ENCODE results near the gene KIF6.

The KIF6 gene

DNA sequence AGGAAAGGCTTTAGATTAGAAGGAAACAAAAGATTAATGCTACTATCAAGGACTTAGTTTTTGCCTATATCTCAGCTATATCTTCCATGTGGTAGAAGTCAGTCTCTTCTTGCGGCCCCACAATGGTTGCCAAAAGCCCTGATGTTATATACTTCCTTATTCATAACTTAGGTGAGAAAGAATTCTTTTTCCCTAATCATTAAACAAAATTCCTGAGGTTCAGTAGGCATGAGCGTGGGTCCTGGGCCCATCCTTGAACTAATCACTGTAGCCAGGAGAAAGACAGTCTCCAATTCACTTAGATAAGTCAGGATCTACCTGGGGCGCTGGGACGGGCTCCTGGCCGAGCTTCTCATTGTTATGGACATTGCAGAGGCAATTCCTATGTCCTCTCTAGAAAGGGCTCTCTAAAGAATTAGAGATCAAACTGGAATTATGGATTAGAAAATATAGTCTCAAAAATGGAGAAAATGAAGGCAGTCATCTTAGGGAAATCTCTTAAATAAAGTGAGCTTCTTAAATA is 134.3 kb downstream of the KIF6 start:
- DNase-seq (ENCODE audit: extremely low spot score): no peak
- ChIA-PET CTCF (no interaction called here), POLR2A (no interaction called here)
- TF ChIP-seq NFRKB (IDR thresholded peaks at IDR 0.05) (no peak), ELF4 (IDR thresholded peaks at IDR 0.05) (no peak), HDGF (IDR thresholded peaks at IDR 0.05; ENCODE audit: borderline replicate concordance) (no peak), LEF1 (IDR thresholded peaks at IDR 0.05; ENCODE audit: borderline replicate concordance) (no peak), CTBP1 (IDR thresholded peaks at IDR 0.05; ENCODE audit: borderline replicate concordance) (no peak), BHLHE40 (IDR thresholded peaks at IDR 0.05; ENCODE audit: borderline replicate concordance) (no peak), L3MBTL2 (conservative IDR thresholded peaks at IDR 0.05) (no peak), FOXA1 (IDR thresholded peaks at IDR 0.05) (no peak)
- TF ChIP-seq, protein P1, sequence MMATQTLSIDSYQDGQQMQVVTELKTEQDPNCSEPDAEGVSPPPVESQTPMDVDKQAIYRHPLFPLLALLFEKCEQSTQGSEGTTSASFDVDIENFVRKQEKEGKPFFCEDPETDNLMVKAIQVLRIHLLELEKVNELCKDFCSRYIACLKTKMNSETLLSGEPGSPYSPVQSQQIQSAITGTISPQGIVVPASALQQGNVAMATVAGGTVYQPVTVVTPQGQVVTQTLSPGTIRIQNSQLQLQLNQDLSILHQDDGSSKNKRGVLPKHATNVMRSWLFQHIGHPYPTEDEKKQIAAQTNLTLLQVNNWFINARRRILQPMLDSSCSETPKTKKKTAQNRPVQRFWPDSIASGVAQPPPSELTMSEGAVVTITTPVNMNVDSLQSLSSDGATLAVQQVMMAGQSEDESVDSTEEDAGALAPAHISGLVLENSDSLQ (IDR thresholded peaks at IDR 0.05): no peak

DNA sequence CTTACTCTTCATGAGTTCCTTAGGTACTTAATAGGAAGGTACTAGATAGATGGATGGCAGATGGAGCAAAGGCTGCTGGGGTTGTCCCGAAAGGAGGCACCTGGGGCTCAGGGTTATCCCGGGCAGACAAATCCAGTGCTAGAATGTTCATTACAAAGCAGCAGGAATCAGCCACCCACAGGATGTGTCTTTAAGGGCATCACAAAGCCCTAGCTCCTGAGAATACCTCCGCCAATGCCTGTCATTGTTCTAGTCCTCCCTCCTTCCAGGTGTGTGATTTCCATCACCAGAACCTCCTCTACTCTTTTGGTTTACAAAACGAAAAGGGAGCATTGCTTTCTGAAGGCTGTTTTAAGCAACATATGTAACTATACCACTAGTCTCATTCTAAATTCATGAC is 138.1 kb downstream of the KIF6 start:
- ChIA-PET CTCF (no interaction called here), POLR2A (no interaction called here)
- DNase-seq (ENCODE audit: extremely low spot score): no peak
- TF ChIP-seq SUZ12 (IDR thresholded peaks at IDR 0.05) (no peak), SP1 (IDR thresholded peaks at IDR 0.05) (no peak), FOXM1 (IDR thresholded peaks at IDR 0.05; ENCODE audit: borderline replicate concordance) (no peak), CTBP1 (IDR thresholded peaks at IDR 0.05; ENCODE audit: borderline replicate concordance) (no peak), BHLHE40 (IDR thresholded peaks at IDR 0.05; ENCODE audit: borderline replicate concordance) (no peak), ZNF384 (IDR thresholded peaks at IDR 0.05) (no peak), FOXA1 (IDR thresholded peaks at IDR 0.05) (no peak), ELF4 (IDR thresholded peaks at IDR 0.05) (no peak), FOXK2 (IDR thresholded peaks at IDR 0.05) (no peak), HDGF (IDR thresholded peaks at IDR 0.05; ENCODE audit: borderline replicate concordance) (no peak), NFRKB (IDR thresholded peaks at IDR 0.05) (no peak), TARDBP (IDR thresholded peaks at IDR 0.05) (no peak), ARNT (IDR thresholded peaks at IDR 0.05) (no peak), L3MBTL2 (conservative IDR thresholded peaks at IDR 0.05) (no peak), LEF1 (IDR thresholded peaks at IDR 0.05; ENCODE audit: borderline replicate concordance) (no peak)
- TF ChIP-seq, protein P1 (IDR thresholded peaks at IDR 0.05): no peak

DNA sequence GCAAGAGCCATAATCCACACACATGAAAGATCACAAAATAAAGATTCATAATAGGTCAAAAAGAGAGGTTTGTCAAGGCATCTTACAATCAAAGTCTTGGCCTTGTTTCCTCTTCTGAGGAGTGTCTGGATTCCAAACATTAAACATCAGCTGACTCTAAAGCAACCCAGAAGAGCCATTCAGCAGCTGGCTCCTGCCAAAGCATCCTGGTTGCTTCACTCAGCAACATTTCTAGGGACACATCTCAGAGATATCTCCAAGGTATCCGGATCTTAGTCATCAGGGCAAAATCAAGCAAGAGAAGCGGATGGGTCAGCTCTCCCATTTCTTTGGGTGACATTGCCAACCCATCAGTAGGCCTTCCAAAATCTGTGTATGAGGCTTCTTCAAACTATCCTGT is 139.6 kb downstream of the KIF6 start:
- TF ChIP-seq ELF4 (IDR thresholded peaks at IDR 0.05) (no peak), ARNT (IDR thresholded peaks at IDR 0.05) (no peak), L3MBTL2 (conservative IDR thresholded peaks at IDR 0.05) (no peak)
- ChIA-PET POLR2A (no interaction called here), CTCF (no interaction called here)
- DNase-seq (ENCODE audit: extremely low spot score): no peak

DNA sequence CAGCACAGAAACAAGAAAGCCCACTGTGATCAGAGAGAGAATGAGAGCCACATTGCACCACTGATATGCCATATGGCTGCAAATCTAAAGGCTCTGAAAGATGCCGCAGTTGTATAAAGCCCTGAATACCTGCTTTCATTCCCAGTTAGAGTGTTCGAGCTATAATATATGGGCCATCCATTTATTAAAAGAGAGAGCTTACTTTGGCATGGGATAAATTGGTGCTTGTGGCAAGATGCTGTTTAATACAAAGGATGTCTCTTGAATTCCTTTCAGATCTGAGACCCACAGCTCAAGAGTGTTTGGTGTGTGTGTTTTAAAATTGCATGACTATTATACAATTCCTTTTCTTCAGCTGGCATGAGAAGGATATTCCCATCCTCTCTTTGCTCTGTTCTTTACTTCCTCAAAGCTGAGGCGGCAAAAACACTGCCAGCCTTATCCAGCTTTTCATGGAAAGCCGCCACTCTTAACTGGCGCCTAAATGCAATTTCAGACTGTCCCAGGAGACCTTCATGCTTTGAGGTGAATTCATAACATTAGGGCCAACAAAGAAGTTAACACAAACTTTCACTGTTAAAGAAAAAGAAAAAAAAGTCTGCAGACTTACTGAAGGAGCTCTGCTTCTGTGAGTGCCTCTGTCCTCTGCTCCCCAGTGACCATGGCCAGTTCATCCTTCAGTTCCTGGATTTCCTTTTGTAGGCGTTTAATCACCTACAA is 147.6 kb downstream of the KIF6 start:
- no peak for DNase-seq (ENCODE audit: extremely low spot score)
- TF ChIP-seq HDGF (IDR thresholded peaks at IDR 0.05; ENCODE audit: borderline replicate concordance) (no peak), ELF4 (IDR thresholded peaks at IDR 0.05) (no peak)
- ChIA-PET POLR2A (no interaction called here), CTCF (interaction anchor here (0.6 to 0.8 kb wide), 3 partner anchors 17 to 821 kb away, joined by 3 to 4 read pairs (median 3); no protein-coding TSS in a partner anchor)

DNA sequence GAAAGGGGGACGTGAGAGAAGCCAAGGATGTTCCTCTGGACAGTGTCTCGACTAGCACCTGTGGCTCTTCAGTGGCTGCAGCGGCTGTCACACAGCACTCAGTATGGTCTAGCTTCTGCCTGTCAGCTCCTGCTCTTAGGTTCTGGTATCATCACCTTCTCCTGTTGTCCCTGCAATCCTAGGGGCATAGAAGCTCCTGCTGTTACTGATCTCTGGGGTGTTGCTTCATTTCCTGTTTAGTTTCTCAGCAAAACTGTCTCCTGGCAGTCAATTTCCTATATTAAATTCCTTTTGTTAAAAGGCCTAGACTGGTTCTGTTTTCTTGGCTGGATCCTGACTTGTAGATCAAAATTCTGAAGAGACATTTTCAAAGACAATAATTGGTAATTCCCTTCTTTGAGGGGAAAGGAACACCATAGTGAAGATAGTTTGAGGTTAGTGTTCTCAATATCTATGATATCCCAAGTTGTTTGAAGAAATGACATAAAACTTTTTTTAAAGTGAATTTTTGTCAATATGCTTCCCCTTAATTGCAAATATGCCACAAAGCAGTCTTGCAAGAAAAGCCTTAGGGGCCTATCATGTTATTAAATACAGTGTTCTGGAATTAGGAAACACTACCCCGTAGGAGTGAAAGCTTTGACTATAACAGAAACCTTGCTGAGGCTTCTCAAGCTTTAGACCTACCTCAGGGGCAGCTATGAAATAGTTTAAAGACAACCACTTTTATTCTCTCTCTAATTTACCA is 148.5 kb downstream of the KIF6 start:
- TF ChIP-seq ZNF384 (IDR thresholded peaks at IDR 0.05): no peak
- TF ChIP-seq FOXM1 (IDR thresholded peaks at IDR 0.05; ENCODE audit: borderline replicate concordance): no peak
- TF ChIP-seq ARNT (IDR thresholded peaks at IDR 0.05): no peak
- TF ChIP-seq LEF1 (IDR thresholded peaks at IDR 0.05; ENCODE audit: borderline replicate concordance): no peak
- POLR2A ChIA-PET: no interaction called here
- CTCF ChIA-PET: interaction anchor here (0.6 to 0.8 kb wide), 2 partner anchors 18 to 822 kb away, joined by 3 to 4 read pairs; no protein-coding TSS in a partner anchor
- DNase-seq (ENCODE audit: extremely low spot score): no peak

DNA sequence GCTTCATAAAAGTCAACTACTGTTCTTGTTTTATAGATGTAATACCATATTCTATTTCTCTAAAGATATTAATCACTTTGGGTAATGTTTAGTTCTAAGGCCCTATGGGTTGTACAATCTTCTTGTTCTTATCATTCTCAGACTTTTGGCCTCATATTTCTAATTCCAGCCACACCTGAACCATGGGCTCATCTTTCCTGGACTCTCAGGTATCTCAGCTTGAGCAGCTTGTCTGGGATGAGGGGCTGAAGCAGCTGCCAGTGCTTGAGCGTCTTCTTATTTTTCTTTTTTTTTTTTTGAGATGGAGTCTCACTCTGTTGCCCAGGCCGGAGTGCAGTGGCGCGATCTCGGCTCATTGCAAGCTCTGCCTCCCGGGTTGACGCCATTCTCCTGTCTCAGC is 150.2 kb downstream of the KIF6 start:
- POLR2A ChIA-PET: no interaction called here
- CTCF ChIA-PET: no interaction called here
- DNase-seq (ENCODE audit: extremely low spot score): no peak
- TF ChIP-seq ZNF384 (IDR thresholded peaks at IDR 0.05) (no peak), ELF4 (IDR thresholded peaks at IDR 0.05) (no peak), SP1 (IDR thresholded peaks at IDR 0.05) (no peak), NFRKB (IDR thresholded peaks at IDR 0.05) (no peak), SUZ12 (IDR thresholded peaks at IDR 0.05) (no peak), FOXA1 (IDR thresholded peaks at IDR 0.05) (no peak), L3MBTL2 (conservative IDR thresholded peaks at IDR 0.05) (no peak), HDGF (IDR thresholded peaks at IDR 0.05; ENCODE audit: borderline replicate concordance) (no peak), CTBP1 (IDR thresholded peaks at IDR 0.05; ENCODE audit: borderline replicate concordance) (no peak), BHLHE40 (IDR thresholded peaks at IDR 0.05; ENCODE audit: borderline replicate concordance) (no peak), FOXK2 (IDR thresholded peaks at IDR 0.05) (no peak), FOXM1 (IDR thresholded peaks at IDR 0.05; ENCODE audit: borderline replicate concordance) (no peak), TARDBP (IDR thresholded peaks at IDR 0.05) (no peak)
- TF ChIP-seq, protein P1 (IDR thresholded peaks at IDR 0.05): no peak
